ENCODE measurements around the gene OPHN1. TPM values are rescaled to one million over a fixed set of nuclear protein-coding genes. Genes with fewer than 3 reads are reported as not detected.

The OPHN1 gene
- total and polyA plus RNA-seq, 2 of the 13 experiments (the other 11 are each of a cell fraction or from before 2014, with no cell fraction given): 1.6 to 1.7 TPM

DNA sequence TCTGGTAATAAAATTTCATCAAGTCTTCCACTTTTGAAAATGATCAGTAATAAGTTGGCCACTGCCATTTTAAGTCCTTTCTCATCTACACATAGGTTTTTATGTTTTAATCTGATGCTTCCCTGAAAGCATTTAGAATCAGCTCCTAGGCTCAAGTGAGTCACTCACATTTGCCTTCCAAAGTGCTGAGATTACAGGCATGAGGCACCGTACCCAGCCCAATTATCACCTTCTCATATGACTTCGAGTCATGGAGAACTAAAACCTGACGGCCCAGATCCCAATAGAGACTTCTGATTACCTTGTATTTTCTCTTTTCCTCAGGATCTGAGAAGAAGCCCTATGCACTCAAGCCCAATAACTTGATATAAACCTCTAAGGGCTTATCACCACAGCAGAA is 140.8 kb downstream of the OPHN1 start (continued):
- TF ChIP-seq, protein P1, sequence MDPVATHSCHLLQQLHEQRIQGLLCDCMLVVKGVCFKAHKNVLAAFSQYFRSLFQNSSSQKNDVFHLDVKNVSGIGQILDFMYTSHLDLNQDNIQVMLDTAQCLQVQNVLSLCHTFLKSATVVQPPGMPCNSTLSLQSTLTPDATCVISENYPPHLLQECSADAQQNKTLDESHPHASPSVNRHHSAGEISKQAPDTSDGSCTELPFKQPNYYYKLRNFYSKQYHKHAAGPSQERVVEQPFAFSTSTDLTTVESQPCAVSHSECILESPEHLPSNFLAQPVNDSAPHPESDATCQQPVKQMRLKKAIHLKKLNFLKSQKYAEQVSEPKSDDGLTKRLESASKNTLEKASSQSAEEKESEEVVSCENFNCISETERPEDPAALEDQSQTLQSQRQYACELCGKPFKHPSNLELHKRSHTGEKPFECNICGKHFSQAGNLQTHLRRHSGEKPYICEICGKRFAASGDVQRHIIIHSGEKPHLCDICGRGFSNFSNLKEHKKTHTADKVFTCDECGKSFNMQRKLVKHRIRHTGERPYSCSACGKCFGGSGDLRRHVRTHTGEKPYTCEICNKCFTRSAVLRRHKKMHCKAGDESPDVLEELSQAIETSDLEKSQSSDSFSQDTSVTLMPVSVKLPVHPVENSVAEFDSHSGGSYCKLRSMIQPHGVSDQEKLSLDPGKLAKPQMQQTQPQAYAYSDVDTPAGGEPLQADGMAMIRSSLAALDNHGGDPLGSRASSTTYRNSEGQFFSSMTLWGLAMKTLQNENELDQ (CRISPR knock-in tag; IDR thresholded peaks at IDR 0.05; ENCODE audit: borderline replicate concordance): no peak
- no peak for TF ChIP-seq MED8 (CRISPR knock-in tag; IDR thresholded peaks at IDR 0.05; ENCODE audit: insufficient replicate concordance)
- TF ChIP-seq ETV5 (CRISPR knock-in tag; IDR thresholded peaks at IDR 0.05; ENCODE audit: borderline replicate concordance): no peak
- TF ChIP-seq, protein P2, sequence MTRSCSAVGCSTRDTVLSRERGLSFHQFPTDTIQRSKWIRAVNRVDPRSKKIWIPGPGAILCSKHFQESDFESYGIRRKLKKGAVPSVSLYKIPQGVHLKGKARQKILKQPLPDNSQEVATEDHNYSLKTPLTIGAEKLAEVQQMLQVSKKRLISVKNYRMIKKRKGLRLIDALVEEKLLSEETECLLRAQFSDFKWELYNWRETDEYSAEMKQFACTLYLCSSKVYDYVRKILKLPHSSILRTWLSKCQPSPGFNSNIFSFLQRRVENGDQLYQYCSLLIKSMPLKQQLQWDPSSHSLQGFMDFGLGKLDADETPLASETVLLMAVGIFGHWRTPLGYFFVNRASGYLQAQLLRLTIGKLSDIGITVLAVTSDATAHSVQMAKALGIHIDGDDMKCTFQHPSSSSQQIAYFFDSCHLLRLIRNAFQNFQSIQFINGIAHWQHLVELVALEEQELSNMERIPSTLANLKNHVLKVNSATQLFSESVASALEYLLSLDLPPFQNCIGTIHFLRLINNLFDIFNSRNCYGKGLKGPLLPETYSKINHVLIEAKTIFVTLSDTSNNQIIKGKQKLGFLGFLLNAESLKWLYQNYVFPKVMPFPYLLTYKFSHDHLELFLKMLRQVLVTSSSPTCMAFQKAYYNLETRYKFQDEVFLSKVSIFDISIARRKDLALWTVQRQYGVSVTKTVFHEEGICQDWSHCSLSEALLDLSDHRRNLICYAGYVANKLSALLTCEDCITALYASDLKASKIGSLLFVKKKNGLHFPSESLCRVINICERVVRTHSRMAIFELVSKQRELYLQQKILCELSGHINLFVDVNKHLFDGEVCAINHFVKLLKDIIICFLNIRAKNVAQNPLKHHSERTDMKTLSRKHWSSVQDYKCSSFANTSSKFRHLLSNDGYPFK (CRISPR knock-in tag; IDR thresholded peaks at IDR 0.05; ENCODE audit: borderline replicate concordance): no peak
- TF ChIP-seq ZNF180 (CRISPR knock-in tag; IDR thresholded peaks at IDR 0.05; ENCODE audit: borderline replicate concordance, low read depth): no peak
- no peak for TF ChIP-seq NFE2 (CRISPR knock-in tag; IDR thresholded peaks at IDR 0.05)
- no peak for TF ChIP-seq RBM22 (optimal IDR thresholded peaks at IDR 0.05; ENCODE audit: low read length)

DNA sequence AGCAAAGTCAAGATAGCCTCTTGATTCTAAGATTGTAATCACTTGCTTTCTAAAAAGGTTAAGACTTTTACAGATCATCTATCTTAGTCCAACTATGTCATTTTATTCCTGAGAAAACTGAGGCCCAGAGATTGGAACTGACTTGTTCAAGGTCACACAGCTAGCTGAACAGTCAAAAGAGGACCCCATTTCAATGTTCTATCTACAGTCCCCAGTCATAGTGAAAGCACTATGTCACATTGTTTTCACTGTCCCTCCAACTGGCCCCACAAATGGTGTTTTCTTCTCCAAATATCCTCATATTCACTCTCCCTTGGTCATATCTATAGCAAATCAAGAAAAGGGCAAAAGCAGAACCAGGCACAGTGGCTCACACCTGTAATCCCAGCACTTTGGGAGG is 145.2 kb downstream of the OPHN1 start:
- in situ Hi-C loops (cut with HindIII; ENCODE audit: extremely low pct_ligation_motif_present, low pct_unique_long_range_greater_than_20kb) (no loop called here), intact Hi-C loops (cut with micrococcal nuclease; ENCODE audit: unreplicated experiment) (no loop called here)
- H3K4me2 ChIP-seq (ENCODE audit: low read depth, low read length): no peak overlapping the region
- ATAC-seq (no peak), DNase-seq (ENCODE audit: low spot score) (no peak), FAIRE-seq (no peak)
- H3K27me3 ChIP-seq (ENCODE audit: control insufficient read depth in 1 of 2, insufficient read depth in 2 of 2, low read length in 2 of 2): no peaks in the 10 kb centered on the region
- no peaks in the 10 kb centered on the region for H4K20me1 ChIP-seq (ENCODE audit: insufficient read depth, low read length)
- no peaks in the 10 kb centered on the region for H3K79me2 ChIP-seq (ENCODE audit: insufficient read depth, low read length)
- no peak overlapping the region for H3K4me3 ChIP-seq (replicated peaks in 1 of 3; ENCODE audit: insufficient read depth in 1 of 3, low read depth in 2 of 3, low read length in 3 of 3)
- no TSS peak for BruUV-seq (replicated peaks)
- H3K4me1 ChIP-seq (ENCODE audit: insufficient read depth, low read length): no peaks in the 10 kb centered on the region
- H3K9me3 ChIP-seq (ENCODE audit: low read length): no peaks in the 10 kb centered on the region
- CTCF ChIA-PET (ENCODE audit: low intra/inter-chr PET ratio, low total read pairs): no interaction called here
- H3K27ac ChIP-seq (ENCODE audit: extremely low read length, insufficient read depth, low read length): no peak overlapping the region
- no peaks in the 10 kb centered on the region for H3K36me3 ChIP-seq (replicated peaks in 1 of 2; ENCODE audit: control insufficient read depth in 1 of 2, insufficient read depth in 2 of 2, low read length in 2 of 2)
- H2AFZ ChIP-seq (ENCODE audit: low read length): no peak overlapping the region
- no peak overlapping the region for H3K9ac ChIP-seq (ENCODE audit: insufficient read depth, low read depth, low read length)
- POLR2A ChIA-PET: no interaction called here
- TF ChIP-seq, protein P3, sequence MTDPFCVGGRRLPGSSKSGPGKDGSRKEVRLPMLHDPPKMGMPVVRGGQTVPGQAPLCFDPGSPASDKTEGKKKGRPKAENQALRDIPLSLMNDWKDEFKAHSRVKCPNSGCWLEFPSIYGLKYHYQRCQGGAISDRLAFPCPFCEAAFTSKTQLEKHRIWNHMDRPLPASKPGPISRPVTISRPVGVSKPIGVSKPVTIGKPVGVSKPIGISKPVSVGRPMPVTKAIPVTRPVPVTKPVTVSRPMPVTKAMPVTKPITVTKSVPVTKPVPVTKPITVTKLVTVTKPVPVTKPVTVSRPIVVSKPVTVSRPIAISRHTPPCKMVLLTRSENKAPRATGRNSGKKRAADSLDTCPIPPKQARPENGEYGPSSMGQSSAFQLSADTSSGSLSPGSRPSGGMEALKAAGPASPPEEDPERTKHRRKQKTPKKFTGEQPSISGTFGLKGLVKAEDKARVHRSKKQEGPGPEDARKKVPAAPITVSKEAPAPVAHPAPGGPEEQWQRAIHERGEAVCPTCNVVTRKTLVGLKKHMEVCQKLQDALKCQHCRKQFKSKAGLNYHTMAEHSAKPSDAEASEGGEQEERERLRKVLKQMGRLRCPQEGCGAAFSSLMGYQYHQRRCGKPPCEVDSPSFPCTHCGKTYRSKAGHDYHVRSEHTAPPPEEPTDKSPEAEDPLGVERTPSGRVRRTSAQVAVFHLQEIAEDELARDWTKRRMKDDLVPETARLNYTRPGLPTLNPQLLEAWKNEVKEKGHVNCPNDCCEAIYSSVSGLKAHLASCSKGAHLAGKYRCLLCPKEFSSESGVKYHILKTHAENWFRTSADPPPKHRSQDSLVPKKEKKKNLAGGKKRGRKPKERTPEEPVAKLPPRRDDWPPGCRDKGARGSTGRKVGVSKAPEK (CRISPR knock-in tag; IDR thresholded peaks at IDR 0.05; ENCODE audit: borderline replicate concordance): no peak
- TF ChIP-seq ZNF251 (CRISPR knock-in tag; IDR thresholded peaks at IDR 0.05): no peak
- no peak for TF ChIP-seq CENPT (CRISPR knock-in tag; IDR thresholded peaks at IDR 0.05; ENCODE audit: low read depth)
- TF ChIP-seq ZNF335 (CRISPR knock-in tag; IDR thresholded peaks at IDR 0.05): no peak
- TF ChIP-seq SPEN (CRISPR knock-in tag; IDR thresholded peaks at IDR 0.05; ENCODE audit: low read depth): no peak
- TF ChIP-seq DMAP1 (CRISPR knock-in tag; IDR thresholded peaks at IDR 0.05): no peak
- no peak for TF ChIP-seq RFX5 (IDR thresholded peaks at IDR 0.05; ENCODE audit: low read depth, low read length)
- no peak for TF ChIP-seq MED8 (CRISPR knock-in tag; IDR thresholded peaks at IDR 0.05; ENCODE audit: insufficient replicate concordance)
- TF ChIP-seq ZFYVE20 (CRISPR knock-in tag; IDR thresholded peaks at IDR 0.05; ENCODE audit: borderline replicate concordance, low read depth): no peak

All from HepG2 (cell line).